ENCODE results near the gene LRRC41. TPM values are rescaled to one million over a fixed set of nuclear protein-coding genes. Genes with fewer than 3 reads are reported as not detected.

LRRC41 gene
- total and polyA plus RNA-seq, 2 of the 13 experiments (the other 11 are each of a cell fraction or from before 2014, with no cell fraction given) = 48.1 to 53.6 TPM

GRCh38 chr1:46340404-46341221 lies 37.2 kb upstream of the LRRC41 start, which contains the start of gene NSUN4 (continued):
- TF ChIP-seq MTERF4 (CRISPR knock-in tag; IDR thresholded peaks at IDR 0.05) = no peak
- TF ChIP-seq ZNF784 (CRISPR knock-in tag; IDR thresholded peaks at IDR 0.05; ENCODE audit: borderline replicate concordance) = peak; percentile 78
- no peak for TF ChIP-seq MBNL3 (CRISPR knock-in tag; conservative IDR thresholded peaks at IDR 0.05)
- peak; percentile 79; the same call in 1 of the 2 replicates for TF ChIP-seq MIXL1 (CRISPR knock-in tag; IDR thresholded peaks at IDR 0.05)
- no peak for TF ChIP-seq DZIP1 (CRISPR knock-in tag; IDR thresholded peaks at IDR 0.05)
- 0 out of 2 replicates have a peak, but pooled peaks have one; percentile 21 for TF ChIP-seq ARID2 (CRISPR knock-in tag; IDR thresholded peaks at IDR 0.05; ENCODE audit: borderline replicate concordance)
- TF ChIP-seq KAT7 (CRISPR knock-in tag; IDR thresholded peaks at IDR 0.05; ENCODE audit: borderline replicate concordance) = peak; percentile 93
- peak; percentile 80 for TF ChIP-seq ZNF543 (CRISPR knock-in tag; IDR thresholded peaks at IDR 0.05)
- peak; percentile 62; the same call in 1 of the 2 replicates for TF ChIP-seq THAP9 (CRISPR knock-in tag; IDR thresholded peaks at IDR 0.05; ENCODE audit: borderline replicate concordance)
- peak; percentile 95 for TF ChIP-seq HOXA3 (CRISPR knock-in tag; IDR thresholded peaks at IDR 0.05)
- TF ChIP-seq HIVEP1 (CRISPR knock-in tag; IDR thresholded peaks at IDR 0.05) = peak; percentile 74
- TF ChIP-seq ZNF501 (CRISPR knock-in tag; IDR thresholded peaks at IDR 0.05) = peak; percentile 86
- no peak for TF ChIP-seq SNAI1 (CRISPR knock-in tag; IDR thresholded peaks at IDR 0.05; ENCODE audit: borderline replicate concordance)
- no peak for TF ChIP-seq ZFYVE20 (CRISPR knock-in tag; IDR thresholded peaks at IDR 0.05; ENCODE audit: borderline replicate concordance, low read depth)
- no peak for TF ChIP-seq EHMT2 (IDR thresholded peaks at IDR 0.05; ENCODE audit: borderline replicate concordance, low read depth, low read length)
- TF ChIP-seq RBM39 (IDR thresholded peaks at IDR 0.05; ENCODE audit: low read depth, low read length, poor library complexity, severe bottlenecking) = peak; percentile 79
- peak; percentile 42; the same call in 1 of the 2 replicates for TF ChIP-seq TFDP1 (CRISPR knock-in tag; IDR thresholded peaks at IDR 0.05; ENCODE audit: borderline replicate concordance)
- TF ChIP-seq SMAD3 (CRISPR knock-in tag; IDR thresholded peaks at IDR 0.05) = peak; percentile 88; the same call in 1 of the 2 replicates
- no peak for TF ChIP-seq KDM1A (CRISPR knock-in tag; IDR thresholded peaks at IDR 0.05)
